Hepatocyte (in vitro differentiated cells): ENCODE measurements around the gene ZFYVE28.

Experiments used
- CTCF ChIP-seq: fragments of 200-600 bp; sonication (generic); IDR thresholded peaks from 2 replicates; pipeline ENCODE4 v1.5.1; 2016; ENCODE audit warnings: antibody characterized with exemption, mild to moderate bottlenecking; ENCODE audit not compliant: poor library complexity
- EZH2 ChIP-seq: fragments of 200-600 bp; sonication (generic); IDR thresholded peaks from 2 replicates; pipeline ENCODE4 v1.6.1; 2016; ENCODE audit warnings: antibody characterized with exemption, mild to moderate bottlenecking, borderline replicate concordance
- EZH2phosphoT487 ChIP-seq: fragments of 200-600 bp; sonication (generic); IDR thresholded peaks from one replicate; pipeline ENCODE4 v1.6.1; 2018; ENCODE audit warnings: antibody characterized with exemption, mild to moderate bottlenecking, low read depth, moderate library complexity; ENCODE audit not compliant: unreplicated experiment, severe bottlenecking

- TF ChIP-seq CTCF (no peak), EZH2 (no peak), EZH2phosphoT487 (no peak)
These were observed 24.8 kb upstream of the ZFYVE28 start for GRCh38 chr4:2443061-2443730.
